ENCODE data around the gene GRIK2. TPM values are rescaled to one million over a fixed set of nuclear protein-coding genes. Genes with fewer than 3 reads are reported as not detected.

Gene GRIK2
- polyA plus RNA-seq, 1 experiment = 12.8 TPM

- ChIA-PET POLR2A (no interaction called here), CTCF (no interaction called here)
- Histone ChIP-seq H3K27me3 (ENCODE audit: control insufficient read depth, insufficient read depth, low read length) (no peaks in the 10 kb centered on the region), H3K4me3 (ENCODE audit: low read depth, low read length) (no peak overlapping the region), H3K9me3 (ENCODE audit: control insufficient read depth, insufficient read depth, low read length) (no peaks in the 10 kb centered on the region), H3K27ac (ENCODE audit: low read depth, low read length) (no peak overlapping the region)
- TF ChIP-seq CTCF (IDR thresholded peaks at IDR 0.05; ENCODE audit: low read depth, low read length) = no peak
- DNase-seq (ENCODE audit: low read depth, low spot score) = no peak
These were observed 538.3 kb downstream of the GRIK2 start for GRCh38 chr6:101931766-101932165.

DNA sequence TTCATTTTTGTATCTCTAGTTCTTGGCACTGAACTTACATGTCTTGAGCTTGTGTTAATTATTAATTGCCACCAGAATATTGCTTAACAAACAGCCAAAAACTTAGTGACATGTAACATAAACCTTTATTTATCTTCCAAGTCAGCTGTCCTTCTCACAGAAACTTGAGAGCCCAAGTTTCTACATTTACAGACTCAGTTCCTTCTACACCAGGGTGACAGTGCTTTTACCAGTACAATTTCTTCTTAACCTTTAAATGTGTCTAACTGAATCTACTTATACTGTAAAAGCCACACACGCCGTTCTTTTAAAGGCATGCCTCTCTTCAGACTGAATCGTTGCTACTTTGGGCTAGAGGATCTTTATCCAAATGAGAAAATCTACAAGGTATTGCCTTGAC lies 539.2 kb downstream of the GRIK2 start:
- Histone ChIP-seq H3K27ac (ENCODE audit: low read depth, low read length) (no peak overlapping the region), H3K27me3 (ENCODE audit: control insufficient read depth, insufficient read depth, low read length) (no peaks in the 10 kb centered on the region), H3K9me3 (ENCODE audit: control insufficient read depth, insufficient read depth, low read length) (no peaks in the 10 kb centered on the region), H3K4me3 (ENCODE audit: low read depth, low read length) (no peak overlapping the region)
- no peak for TF ChIP-seq CTCF (IDR thresholded peaks at IDR 0.05; ENCODE audit: low read depth, low read length)
- POLR2A ChIA-PET = no interaction called here
- CTCF ChIA-PET = no interaction called here
- DNase-seq (ENCODE audit: low read depth, low spot score) = no peak

GRCh38 chr6:101935732-101936131 lies 542.2 kb downstream of the GRIK2 start:
- TF ChIP-seq CTCF (IDR thresholded peaks at IDR 0.05; ENCODE audit: low read depth, low read length) = no peak
- Histone ChIP-seq H3K4me3 (ENCODE audit: low read depth, low read length) (no peak overlapping the region), H3K27me3 (ENCODE audit: control insufficient read depth, insufficient read depth, low read length) (no peaks in the 10 kb centered on the region), H3K27ac (ENCODE audit: low read depth, low read length) (no peak overlapping the region), H3K9me3 (ENCODE audit: control insufficient read depth, insufficient read depth, low read length) (no peaks in the 10 kb centered on the region)
- ChIA-PET CTCF (no interaction called here), POLR2A (no interaction called here)
- no peak for DNase-seq (ENCODE audit: low read depth, low spot score)

DNA sequence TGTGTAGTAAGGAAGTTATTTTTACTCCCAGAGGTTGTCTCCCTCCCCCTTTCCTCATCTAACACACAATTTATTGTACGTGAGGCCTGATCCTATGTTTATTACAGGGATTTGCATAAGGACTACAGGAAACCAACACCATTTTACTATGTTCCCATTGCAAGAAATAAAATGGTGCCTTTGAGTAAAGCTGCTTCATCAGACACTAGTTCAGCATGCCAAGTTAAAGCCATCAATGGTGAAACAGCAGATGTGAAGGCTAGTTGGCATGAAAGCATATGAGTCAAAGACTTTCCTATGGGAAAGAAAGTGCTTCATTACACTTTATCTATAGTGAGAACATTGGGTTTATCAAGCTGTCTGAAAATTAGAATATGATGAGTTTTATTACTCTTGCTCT lies 543.0 kb downstream of the GRIK2 start:
- no peaks in the 10 kb centered on the region for H3K9me3 ChIP-seq (ENCODE audit: control insufficient read depth, insufficient read depth, low read length)
- no peaks in the 10 kb centered on the region for H3K27me3 ChIP-seq (ENCODE audit: control insufficient read depth, insufficient read depth, low read length)
- ChIA-PET POLR2A (no interaction called here), CTCF (no interaction called here)
- DNase-seq (ENCODE audit: low read depth, low spot score) = no peak
- TF ChIP-seq CTCF (IDR thresholded peaks at IDR 0.05; ENCODE audit: low read depth, low read length) = no peak
- no peak overlapping the region for H3K27ac ChIP-seq (ENCODE audit: low read depth, low read length)
- H3K4me3 ChIP-seq (ENCODE audit: low read depth, low read length) = no peak overlapping the region

DNA sequence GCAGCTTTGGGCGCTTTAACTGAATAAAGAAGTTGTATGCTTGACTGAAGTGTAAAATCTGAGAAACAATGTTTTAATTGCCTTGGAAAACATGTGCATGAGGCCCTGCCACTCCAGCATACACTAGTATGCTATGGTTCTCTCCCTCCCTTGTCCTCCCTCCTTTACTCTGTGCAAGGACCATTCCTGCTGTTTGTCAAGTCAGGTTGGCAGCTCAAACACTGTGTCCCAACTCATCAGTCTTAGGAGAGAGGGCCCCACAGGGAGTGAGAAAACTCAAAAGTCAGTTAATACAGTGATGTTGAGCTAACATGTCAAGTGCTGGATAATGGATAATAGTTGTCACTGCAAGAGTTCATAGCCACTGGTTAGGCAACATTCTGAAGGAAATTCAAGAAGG lies 543.6 kb downstream of the GRIK2 start:
- DNase-seq (ENCODE audit: low read depth, low spot score) = no peak
- Histone ChIP-seq H3K4me3 (ENCODE audit: low read depth, low read length) (no peak overlapping the region), H3K27me3 (ENCODE audit: control insufficient read depth, insufficient read depth, low read length) (no peaks in the 10 kb centered on the region), H3K9me3 (ENCODE audit: control insufficient read depth, insufficient read depth, low read length) (no peaks in the 10 kb centered on the region), H3K27ac (ENCODE audit: low read depth, low read length) (no peak overlapping the region)
- POLR2A ChIA-PET = no interaction called here
- no peak for TF ChIP-seq CTCF (IDR thresholded peaks at IDR 0.05; ENCODE audit: low read depth, low read length)
- CTCF ChIA-PET = no interaction called here
